Measurements from ENCODE around the gene PTK7. TPM values are rescaled to one million over a fixed set of nuclear protein-coding genes. Genes with fewer than 3 reads are reported as not detected.
"Not testable (repeated sequence)": the region's sequence is repeated elsewhere in the genome, so short reads cannot be mapped to it uniquely, and the experiment has no call there.

PTK7 gene
- total RNA-seq, 5 donors from 2014 or later (not counting 1 experiment from before 2014, with no cell fraction given) = 0.56 to 11.3 (median 1.6) TPM

DNA sequence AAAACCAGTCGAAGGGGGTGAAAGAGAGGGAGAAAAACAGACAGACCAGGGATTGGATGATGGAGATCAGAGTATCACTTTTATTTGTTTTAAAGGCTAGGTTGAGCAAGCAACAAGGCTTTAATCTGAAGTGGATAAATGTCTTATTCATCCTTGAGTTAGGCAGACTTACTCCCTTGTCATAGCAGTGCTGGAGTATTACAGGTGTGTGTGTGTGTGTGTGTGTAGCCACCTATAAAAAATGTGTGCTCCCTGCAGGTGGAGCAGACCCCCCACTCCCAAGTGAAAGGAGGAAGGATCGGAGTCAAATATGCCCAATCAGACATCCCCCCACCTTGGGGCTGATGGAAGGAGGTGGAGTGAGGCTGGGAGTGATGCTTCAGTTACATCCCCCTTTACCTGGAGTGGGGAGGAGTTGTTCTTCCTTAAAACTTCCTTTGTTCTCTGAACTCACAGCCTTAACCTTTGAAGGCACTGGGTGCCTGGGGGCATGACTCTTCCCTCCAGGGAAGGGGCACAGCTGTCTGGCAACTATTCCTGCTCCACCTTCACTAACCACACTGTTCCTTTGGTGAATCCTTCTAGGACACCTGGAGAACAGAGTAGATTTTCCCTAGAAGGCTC is 27.3 kb downstream of the PTK7 start:
- DNase-seq = no peak
- no peaks in the 10 kb centered on the region for H3K9me3 Mint-ChIP-seq
- Histone ChIP-seq H3K4me3 (ENCODE audit: control insufficient read depth in 1 of 2, extremely low read depth in 1 of 2, low read length in 1 of 2) (no peak overlapping the region), H3K27me3 (replicated peaks in 1 of 2; ENCODE audit: control insufficient read depth in 2 of 2, extremely low read depth in 1 of 2, insufficient read depth in 2 of 2, low read length in 1 of 2) (no peaks in the 10 kb centered on the region), H3K4me1 (ENCODE audit: control insufficient read depth in 1 of 2, extremely low read depth in 1 of 2, insufficient read depth in 2 of 2, low read length in 2 of 2) (no peaks in the 10 kb centered on the region), H3K27ac (ENCODE audit: low read length) (no peak overlapping the region), H3K9me3 (no peaks in the 10 kb centered on the region), H3K36me3 (ENCODE audit: control insufficient read depth in 2 of 2, extremely low read depth in 1 of 2, insufficient read depth in 1 of 2, low read length in 1 of 2) (no peaks in the 10 kb centered on the region)
- ChIA-PET CTCF (interaction anchor here in 1 of 2 donors (0.6 kb wide), 1 partner anchor 17 kb away, joined by 3 read pairs; no protein-coding TSS in a partner anchor), POLR2A (no interaction called here)
- no peak overlapping the region for H3K4me3 Mint-ChIP-seq
- no peak overlapping the region for H3K27ac Mint-ChIP-seq
- no peak for ATAC-seq (replicated peaks in 1 of 4)
- no CpG with 5 or more reads among the region's 2 CpGs for WGBS (ENCODE audit: insufficient coverage)
- no peaks in the 10 kb centered on the region for H3K36me3 Mint-ChIP-seq
- H3K27me3 Mint-ChIP-seq = peaks cover 0 to 2% of the 10 kb centered on the region in 2 donors
- peaks cover 0 to 9% (median 5%) of the 10 kb centered on the region in 3 donors for H3K4me1 Mint-ChIP-seq

DNA sequence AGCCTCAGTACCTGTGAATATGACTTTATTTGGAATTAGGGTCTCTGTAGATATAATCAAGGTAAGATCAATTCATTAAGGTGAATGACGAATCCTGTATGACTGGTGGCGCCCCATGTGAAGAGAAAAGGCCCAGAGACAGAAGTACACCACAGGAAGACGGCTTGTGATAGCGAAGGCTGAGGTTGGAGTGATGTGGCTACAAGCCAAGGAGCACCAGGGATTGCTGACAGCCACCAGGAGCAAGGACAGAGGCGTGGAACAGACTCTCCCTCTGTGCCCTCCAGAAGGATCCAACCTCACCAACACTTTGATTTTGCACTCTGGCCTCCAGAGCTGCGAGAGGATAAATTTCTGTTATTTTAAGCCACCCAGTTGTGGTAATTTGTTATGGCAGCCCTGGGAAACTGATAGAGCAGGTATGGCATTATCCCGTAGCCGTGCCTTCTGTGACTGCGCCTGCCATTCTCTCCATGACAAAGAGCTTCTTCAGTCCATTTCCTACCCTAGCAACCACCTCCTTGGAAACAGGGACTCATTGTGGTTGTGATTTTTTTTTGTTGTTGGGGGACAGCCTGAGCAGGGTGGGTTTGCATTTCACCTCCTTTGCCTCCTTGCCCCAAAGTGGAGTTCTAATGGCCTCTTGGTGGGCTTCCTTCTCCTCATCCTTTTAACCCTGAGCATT is 29.6 kb downstream of the PTK7 start:
- no peak for DNase-seq
- H3K36me3 Mint-ChIP-seq = no peaks in the 10 kb centered on the region
- H3K27me3 Mint-ChIP-seq = no peaks in the 10 kb centered on the region
- H3K9me3 Mint-ChIP-seq = no peaks in the 10 kb centered on the region
- WGBS (ENCODE audit: insufficient coverage) = 33% methylated on average over 2 of the region's 9 CpGs
- ATAC-seq (replicated peaks in 1 of 4) = peak in 1 of 4 experiments; percentile 41
- H3K27me3 ChIP-seq (replicated peaks in 1 of 2; ENCODE audit: control insufficient read depth in 2 of 2, extremely low read depth in 1 of 2, insufficient read depth in 2 of 2, low read length in 1 of 2) = no peaks in the 10 kb centered on the region
- H3K27ac Mint-ChIP-seq = no peak overlapping the region
- no peaks in the 10 kb centered on the region for H3K4me1 ChIP-seq (ENCODE audit: control insufficient read depth in 1 of 2, extremely low read depth in 1 of 2, insufficient read depth in 2 of 2, low read length in 2 of 2)
- H3K36me3 ChIP-seq (ENCODE audit: control insufficient read depth in 2 of 2, extremely low read depth in 1 of 2, insufficient read depth in 1 of 2, low read length in 1 of 2) = no peaks in the 10 kb centered on the region
- H3K4me1 Mint-ChIP-seq = peaks cover 0 to 9% (median 5%) of the 10 kb centered on the region in 3 donors
- ChIA-PET POLR2A (no interaction called here), CTCF (interaction anchor here in 1 of 2 donors (0.7 kb wide), 1 partner anchor 12 kb away, joined by 7 read pairs; no protein-coding TSS in a partner anchor)
- no peak overlapping the region for H3K27ac ChIP-seq (ENCODE audit: low read length)
- H3K4me3 Mint-ChIP-seq = no peak overlapping the region
- no peak overlapping the region for H3K4me3 ChIP-seq (ENCODE audit: control insufficient read depth in 1 of 2, extremely low read depth in 1 of 2, low read length in 1 of 2)
- no peaks in the 10 kb centered on the region for H3K9me3 ChIP-seq

DNA sequence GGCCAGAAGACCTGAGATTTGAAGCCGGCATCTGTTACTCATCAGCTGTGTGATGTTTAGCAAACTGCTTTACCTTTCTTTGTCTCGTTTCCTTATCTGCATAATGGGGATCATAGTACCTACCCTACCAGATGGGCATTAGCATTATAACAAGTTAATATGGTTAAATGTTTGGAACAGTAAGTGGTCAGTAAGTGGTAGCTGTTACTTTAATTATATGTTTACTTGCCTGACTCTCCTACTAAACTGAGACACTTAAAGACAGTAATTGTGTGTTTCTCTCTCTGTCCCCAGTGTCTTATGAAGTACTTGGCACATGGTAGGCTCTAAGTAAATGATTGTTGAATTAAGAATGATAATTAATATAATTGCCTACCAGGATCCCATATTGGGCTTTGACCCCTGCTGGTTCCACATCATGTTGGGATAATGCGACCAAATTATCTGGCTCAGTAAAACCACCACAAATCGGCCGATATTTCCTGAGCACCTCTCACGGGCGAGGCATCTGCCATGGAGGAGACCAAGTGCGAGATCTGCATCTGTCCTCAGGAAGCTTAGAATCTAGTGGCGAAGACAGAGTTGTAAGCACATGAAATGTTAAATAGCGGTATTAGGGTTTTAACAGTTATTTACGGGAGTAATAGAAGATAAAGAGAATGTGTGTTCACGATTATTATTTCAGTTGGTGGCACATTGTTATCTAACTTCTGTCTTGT is 31.4 kb downstream of the PTK7 start:
- ChIA-PET POLR2A (no interaction called here), CTCF (no interaction called here)
- Mint-ChIP-seq H3K9me3 (no peaks in the 10 kb centered on the region), H3K27me3 (no peaks in the 10 kb centered on the region), H3K4me1 (peaks cover 0 to 9% (median 5%) of the 10 kb centered on the region in 3 donors), H3K4me3 (no peak overlapping the region), H3K36me3 (no peaks in the 10 kb centered on the region), H3K27ac (no peak overlapping the region)
- no peak overlapping the region for H3K4me3 ChIP-seq (ENCODE audit: control insufficient read depth in 1 of 2, extremely low read depth in 1 of 2, low read length in 1 of 2)
- H3K36me3 ChIP-seq (ENCODE audit: control insufficient read depth in 2 of 2, extremely low read depth in 1 of 2, insufficient read depth in 1 of 2, low read length in 1 of 2) = no peaks in the 10 kb centered on the region
- no peak overlapping the region for H3K27ac ChIP-seq (ENCODE audit: low read length)
- H3K27me3 ChIP-seq (replicated peaks in 1 of 2; ENCODE audit: control insufficient read depth in 2 of 2, extremely low read depth in 1 of 2, insufficient read depth in 2 of 2, low read length in 1 of 2) = no peaks in the 10 kb centered on the region
- no peaks in the 10 kb centered on the region for H3K9me3 ChIP-seq
- ATAC-seq (replicated peaks in 1 of 4) = no peak
- DNase-seq = no peak
- H3K4me1 ChIP-seq (ENCODE audit: control insufficient read depth in 1 of 2, extremely low read depth in 1 of 2, insufficient read depth in 2 of 2, low read length in 2 of 2) = no peaks in the 10 kb centered on the region
- WGBS (ENCODE audit: insufficient coverage) = 90% methylated on average over 6 of the region's 12 CpGs

DNA sequence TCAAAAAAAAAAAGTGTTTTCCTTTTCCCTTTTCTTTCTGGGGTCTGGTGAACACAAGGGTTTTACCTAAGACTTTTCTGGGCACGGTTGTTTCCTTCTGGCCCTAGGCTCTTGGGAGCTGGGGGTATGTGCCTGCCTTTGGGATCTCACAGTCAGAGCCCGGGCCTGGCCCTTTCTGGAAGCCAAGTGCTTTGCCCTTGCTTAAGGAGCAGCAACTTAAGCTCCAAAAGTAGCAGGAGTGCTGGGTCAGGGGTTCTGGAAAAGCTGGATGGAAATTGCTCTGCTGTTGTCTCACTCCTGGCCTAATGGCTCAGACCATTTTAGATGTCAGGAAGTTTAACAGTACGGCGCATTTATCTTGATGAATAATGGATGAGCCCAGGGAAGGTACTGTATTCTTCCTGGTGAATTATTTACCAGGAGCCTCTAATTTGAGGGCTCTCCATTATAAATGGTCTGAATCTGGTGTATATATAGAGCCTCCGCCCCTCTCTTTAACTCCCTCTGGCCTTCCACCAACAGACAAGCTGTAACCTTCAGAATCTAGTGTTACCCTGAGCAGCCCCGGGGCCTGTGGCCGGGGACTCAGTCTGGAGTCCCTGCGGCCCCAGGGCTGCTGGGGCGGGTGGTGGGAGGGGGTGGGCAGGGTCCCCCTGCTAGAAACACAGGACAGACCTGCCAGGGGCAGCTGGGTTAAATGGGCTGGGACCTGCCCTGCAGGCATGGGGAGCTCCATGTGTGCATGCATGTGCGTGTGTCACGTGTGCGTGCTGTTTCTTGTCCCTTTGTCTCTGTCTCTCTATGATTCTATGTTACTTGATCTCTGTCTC is 37.5 kb downstream of the PTK7 start:
- H3K27me3 ChIP-seq (replicated peaks in 1 of 2; ENCODE audit: control insufficient read depth in 2 of 2, extremely low read depth in 1 of 2, insufficient read depth in 2 of 2, low read length in 1 of 2) = peaks cover 0 to 9% of the 10 kb centered on the region in 2 experiments

DNA sequence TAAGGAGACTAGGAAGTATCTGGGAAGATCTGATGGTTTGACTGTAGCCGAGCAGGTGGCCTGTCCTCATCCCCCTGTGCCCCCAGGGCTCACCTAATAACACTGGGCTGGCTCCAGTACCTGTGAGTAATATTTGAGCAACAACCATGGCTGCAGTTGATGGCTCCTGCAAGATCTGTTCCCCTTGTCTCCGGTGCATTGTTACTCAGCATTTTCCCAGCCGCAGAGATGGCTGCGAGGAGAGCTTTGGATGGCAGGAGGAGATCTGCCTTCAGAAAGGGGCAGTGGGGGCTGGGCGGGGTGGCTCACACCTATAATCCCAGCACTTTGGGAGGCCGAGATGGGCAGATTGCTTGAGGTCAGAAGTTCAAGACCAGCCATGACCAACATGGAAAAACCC is 39.3 kb downstream of the PTK7 start:
- H3K36me3 Mint-ChIP-seq = no peaks in the 10 kb centered on the region
- H3K27me3 Mint-ChIP-seq = no peaks in the 10 kb centered on the region
- no peaks in the 10 kb centered on the region for H3K4me1 Mint-ChIP-seq
- ChIA-PET CTCF (no interaction called here), POLR2A (interaction anchor here in 1 of 2 donors (0.6 kb wide), 1 partner anchor 267 kb away, joined by 4 read pairs; no protein-coding TSS in a partner anchor)
- DNase-seq (no peak), ATAC-seq (replicated peaks in 1 of 4) (no peak)
- no peak overlapping the region for H3K4me3 ChIP-seq (ENCODE audit: control insufficient read depth in 1 of 2, extremely low read depth in 1 of 2, low read length in 1 of 2)
- H3K27ac Mint-ChIP-seq = no peak overlapping the region
- H3K4me3 Mint-ChIP-seq = no peak overlapping the region
- H3K36me3 ChIP-seq (ENCODE audit: control insufficient read depth in 2 of 2, extremely low read depth in 1 of 2, insufficient read depth in 1 of 2, low read length in 1 of 2) = no peaks in the 10 kb centered on the region
- H3K4me1 ChIP-seq (ENCODE audit: control insufficient read depth in 1 of 2, extremely low read depth in 1 of 2, insufficient read depth in 2 of 2, low read length in 2 of 2) = no peaks in the 10 kb centered on the region
- peaks cover 0 to 17% of the 10 kb centered on the region in 2 experiments for H3K27me3 ChIP-seq (replicated peaks in 1 of 2; ENCODE audit: control insufficient read depth in 2 of 2, extremely low read depth in 1 of 2, insufficient read depth in 2 of 2, low read length in 1 of 2)
- H3K9me3 Mint-ChIP-seq = no peaks in the 10 kb centered on the region
- H3K27ac ChIP-seq (ENCODE audit: low read length) = no peak overlapping the region
- H3K9me3 ChIP-seq = no peaks in the 10 kb centered on the region
- no CpG with 5 or more reads among the region's 6 CpGs for WGBS (ENCODE audit: insufficient coverage)

More for the DNA sequence above, 37.5 kb downstream of the PTK7 start:
- H3K27me3 Mint-ChIP-seq = no peaks in the 10 kb centered on the region
- H3K9me3 ChIP-seq = no peaks in the 10 kb centered on the region
- POLR2A ChIA-PET = no interaction called here
- CTCF ChIA-PET = no interaction called here
- ATAC-seq (replicated peaks in 1 of 4) = no peak
- WGBS (ENCODE audit: insufficient coverage) = 94% methylated on average over 9 of the region's 12 CpGs
- H3K4me3 Mint-ChIP-seq = no peak overlapping the region
- H3K4me1 Mint-ChIP-seq = no peaks in the 10 kb centered on the region
- no peak for DNase-seq
- H3K4me1 ChIP-seq (ENCODE audit: control insufficient read depth in 1 of 2, extremely low read depth in 1 of 2, insufficient read depth in 2 of 2, low read length in 2 of 2) = no peaks in the 10 kb centered on the region
- no peak overlapping the region for H3K4me3 ChIP-seq (ENCODE audit: control insufficient read depth in 1 of 2, extremely low read depth in 1 of 2, low read length in 1 of 2)
- no peaks in the 10 kb centered on the region for H3K36me3 Mint-ChIP-seq
- no peak overlapping the region for H3K27ac Mint-ChIP-seq
- no peaks in the 10 kb centered on the region for H3K9me3 Mint-ChIP-seq
- no peaks in the 10 kb centered on the region for H3K36me3 ChIP-seq (ENCODE audit: control insufficient read depth in 2 of 2, extremely low read depth in 1 of 2, insufficient read depth in 1 of 2, low read length in 1 of 2)
- no peak overlapping the region for H3K27ac ChIP-seq (ENCODE audit: low read length)

DNA sequence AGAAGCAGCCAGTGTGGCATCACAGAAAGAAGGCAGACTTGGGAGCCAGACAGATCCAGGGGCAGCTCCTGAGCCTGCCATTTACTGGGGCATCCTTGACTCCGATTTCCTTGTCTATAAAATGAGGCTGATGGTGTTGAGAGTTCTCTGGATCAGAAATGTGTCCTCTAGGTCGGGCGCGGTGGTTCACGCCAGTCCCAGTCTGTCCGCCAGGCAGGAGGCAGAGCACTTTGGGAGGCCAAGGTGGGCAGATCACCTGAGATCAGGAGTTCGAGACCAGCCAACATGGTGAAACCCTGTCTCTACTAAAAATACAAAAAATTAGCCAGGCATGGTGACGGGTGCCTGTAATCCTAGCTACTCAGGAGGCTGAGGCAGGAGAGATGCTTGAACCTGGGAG is 41.4 kb downstream of the PTK7 start:
- ATAC-seq (replicated peaks in 1 of 4); H3K4me1 Mint-ChIP-seq; H3K4me3 Mint-ChIP-seq; DNase-seq; H3K36me3 ChIP-seq (ENCODE audit: control insufficient read depth in 2 of 2, extremely low read depth in 1 of 2, insufficient read depth in 1 of 2, low read length in 1 of 2); H3K9me3 ChIP-seq; CTCF ChIA-PET; H3K36me3 Mint-ChIP-seq; H3K9me3 Mint-ChIP-seq; H3K27ac ChIP-seq (ENCODE audit: low read length); H3K27me3 Mint-ChIP-seq; H3K27ac Mint-ChIP-seq; POLR2A ChIA-PET; H3K4me1 ChIP-seq (ENCODE audit: control insufficient read depth in 1 of 2, extremely low read depth in 1 of 2, insufficient read depth in 2 of 2, low read length in 2 of 2); H3K4me3 ChIP-seq (ENCODE audit: control insufficient read depth in 1 of 2, extremely low read depth in 1 of 2, low read length in 1 of 2): not testable (repeated sequence)
- H3K27me3 ChIP-seq (replicated peaks in 1 of 2; ENCODE audit: control insufficient read depth in 2 of 2, extremely low read depth in 1 of 2, insufficient read depth in 2 of 2, low read length in 1 of 2) = peaks cover 0 to 30% of the 10 kb centered on the region in 2 experiments
- 97% methylated on average over 6 of the region's 8 CpGs for WGBS (ENCODE audit: insufficient coverage)

Data from T-cell (primary cell).